Left ventricle myocardium inferior (tissue), 1 donor: ENCODE data around the gene CRISPLD2. TPM values are rescaled to one million over a fixed set of nuclear protein-coding genes. Genes with fewer than 3 reads are reported as not detected.

Experiments
- DNase-seq: peaks from one replicate; pipeline ENCODE4 v3.0.0-alpha.2; 2020
- H3K27ac ChIP-seq: fragments of 200-600 bp; replicated peaks from 2 replicates; pipeline ENCODE4 v1.8.0; 2021
- H3K27me3 ChIP-seq: fragments of 200-600 bp; 2 replicates; pipeline ENCODE4 v1.8.0; 2021; ENCODE audit warnings: low read depth
- H3K36me3 ChIP-seq: fragments of 200-600 bp; 2 replicates; pipeline ENCODE4 v1.8.0; 2021
- H3K4me1 ChIP-seq: fragments of 200-600 bp; 2 replicates; pipeline ENCODE4 v1.8.0; 2021
- H3K4me3 ChIP-seq: fragments of 200-600 bp; 2 replicates; pipeline ENCODE4 v1.8.0; 2021; ENCODE audit warnings: mild to moderate bottlenecking, moderate library complexity
- H3K9me3 ChIP-seq: fragments of 200-600 bp; replicated peaks from 2 replicates; pipeline ENCODE4 v1.8.0; 2021
- intact Hi-C: fragments of 100-400 bp; cut with micrococcal nuclease; formaldehyde crosslinking; loops from one replicate; pipeline ENCODE4 v1.11.0; 2022
- total RNA-seq: library from RNA; stranded (reverse); fragmentation: NEBNext Ultra II Directional; extraction: Animal tissue kit (Norgen Biotek cat#: 25700); gene quantifications from one replicate; pipeline ENCODE4 v1.2.1, GENCODE V29; 2021
- TF ChIP-seq, protein P1 (sequence below): fragments of 200-600 bp; IDR thresholded peaks from 2 replicates; pipeline ENCODE4 v1.8.0; 2021; ENCODE audit warnings: antibody characterized with exemption, mild to moderate bottlenecking, borderline replicate concordance
- donor health status: DM: no; HTN: yes; CAD: no; lungs with severe emphysema.

CRISPLD2 gene
- total RNA-seq, 1 donor from 2014 or later, result 12.8 TPM

DNA sequence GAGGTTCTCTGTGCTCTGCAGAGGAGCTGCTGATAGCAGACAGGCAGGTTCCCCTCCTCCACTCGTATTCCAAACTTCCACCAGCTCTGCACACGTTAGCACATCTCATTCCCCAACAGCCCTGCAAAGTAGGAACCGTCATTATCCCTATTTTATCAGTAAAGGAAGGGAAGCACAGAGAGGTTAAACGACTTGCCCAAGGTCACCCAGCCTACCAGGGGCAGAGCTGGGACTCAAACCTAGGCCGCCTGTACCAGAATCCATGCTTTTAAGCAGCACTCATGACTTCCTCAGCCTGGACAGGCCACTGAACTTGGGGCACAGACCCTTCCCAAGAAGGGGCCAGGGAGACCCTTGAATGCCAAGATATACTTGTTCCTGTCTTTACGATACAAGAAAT is 75.2 kb downstream of the CRISPLD2 start:
- H3K4me3 ChIP-seq, result no peak overlapping the region
- intact Hi-C loops, result no loop called here
- H3K36me3 ChIP-seq, result peaks cover 40% of the 10 kb centered on the region
- H3K27me3 ChIP-seq, result peaks cover 49% of the 10 kb centered on the region
- TF ChIP-seq, protein P1, sequence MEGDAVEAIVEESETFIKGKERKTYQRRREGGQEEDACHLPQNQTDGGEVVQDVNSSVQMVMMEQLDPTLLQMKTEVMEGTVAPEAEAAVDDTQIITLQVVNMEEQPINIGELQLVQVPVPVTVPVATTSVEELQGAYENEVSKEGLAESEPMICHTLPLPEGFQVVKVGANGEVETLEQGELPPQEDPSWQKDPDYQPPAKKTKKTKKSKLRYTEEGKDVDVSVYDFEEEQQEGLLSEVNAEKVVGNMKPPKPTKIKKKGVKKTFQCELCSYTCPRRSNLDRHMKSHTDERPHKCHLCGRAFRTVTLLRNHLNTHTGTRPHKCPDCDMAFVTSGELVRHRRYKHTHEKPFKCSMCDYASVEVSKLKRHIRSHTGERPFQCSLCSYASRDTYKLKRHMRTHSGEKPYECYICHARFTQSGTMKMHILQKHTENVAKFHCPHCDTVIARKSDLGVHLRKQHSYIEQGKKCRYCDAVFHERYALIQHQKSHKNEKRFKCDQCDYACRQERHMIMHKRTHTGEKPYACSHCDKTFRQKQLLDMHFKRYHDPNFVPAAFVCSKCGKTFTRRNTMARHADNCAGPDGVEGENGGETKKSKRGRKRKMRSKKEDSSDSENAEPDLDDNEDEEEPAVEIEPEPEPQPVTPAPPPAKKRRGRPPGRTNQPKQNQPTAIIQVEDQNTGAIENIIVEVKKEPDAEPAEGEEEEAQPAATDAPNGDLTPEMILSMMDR, result no peak
- peaks cover 14% of the 10 kb centered on the region for H3K4me1 ChIP-seq
- H3K9me3 ChIP-seq, result peaks cover 6% of the 10 kb centered on the region
- no peak overlapping the region for H3K27ac ChIP-seq
- DNase-seq, result no peak

DNA sequence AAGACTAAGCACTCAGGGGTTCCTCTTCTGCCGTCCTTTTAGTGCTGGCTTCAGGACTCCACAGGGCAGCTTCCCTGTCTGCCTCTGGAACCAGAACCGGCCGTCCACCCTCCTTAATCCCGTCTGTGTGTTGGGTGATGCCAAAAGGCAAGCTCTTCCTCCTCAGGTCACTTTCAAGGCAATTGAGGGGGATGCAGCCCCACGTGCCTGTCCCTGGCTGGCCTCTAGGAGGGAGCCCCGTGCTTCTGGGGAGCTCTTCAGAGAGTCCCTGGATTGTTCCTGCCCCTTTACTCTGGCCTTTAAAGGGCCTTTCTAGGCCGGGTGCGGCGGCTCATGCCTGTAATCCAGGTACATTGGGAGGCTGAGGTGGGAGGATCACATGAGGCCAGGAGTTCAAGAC is 77.1 kb downstream of the CRISPLD2 start:
- TF ChIP-seq, protein P1, result no peak
- DNase-seq, result no peak
- Histone ChIP-seq H3K4me1 (peaks cover 4% of the 10 kb centered on the region), H3K9me3 (peaks cover 6% of the 10 kb centered on the region), H3K36me3 (peaks cover 32% of the 10 kb centered on the region), H3K27ac (no peak overlapping the region), H3K4me3 (no peak overlapping the region), H3K27me3 (peaks cover 35% of the 10 kb centered on the region)
- intact Hi-C loops, result no loop called here

DNA sequence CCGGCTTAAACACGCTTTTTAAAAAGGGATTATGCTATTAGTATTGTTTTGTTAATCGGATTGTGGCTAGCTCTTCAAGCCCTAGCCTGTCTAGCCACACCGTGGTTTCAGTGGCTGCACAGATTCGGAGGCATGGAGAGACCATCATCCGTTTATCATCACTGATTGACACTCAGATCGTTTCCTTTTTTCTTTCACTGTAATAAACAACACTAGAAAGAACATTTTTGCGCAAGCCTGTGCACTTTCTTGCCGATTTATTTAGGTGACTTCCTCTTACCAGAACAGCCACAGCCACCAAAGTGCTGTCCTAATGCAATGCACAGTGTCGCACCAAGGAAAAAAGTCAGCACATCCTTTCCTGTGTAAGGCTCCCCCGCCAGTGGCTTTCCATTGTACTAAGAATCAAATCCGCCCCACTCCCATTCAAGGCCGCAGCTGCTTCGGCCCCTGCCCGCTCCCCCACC is 78.2 kb downstream of the CRISPLD2 start:
- no peak for DNase-seq
- H3K36me3 ChIP-seq, result peaks cover 23% of the 10 kb centered on the region
- intact Hi-C loops, result no loop called here

DNA sequence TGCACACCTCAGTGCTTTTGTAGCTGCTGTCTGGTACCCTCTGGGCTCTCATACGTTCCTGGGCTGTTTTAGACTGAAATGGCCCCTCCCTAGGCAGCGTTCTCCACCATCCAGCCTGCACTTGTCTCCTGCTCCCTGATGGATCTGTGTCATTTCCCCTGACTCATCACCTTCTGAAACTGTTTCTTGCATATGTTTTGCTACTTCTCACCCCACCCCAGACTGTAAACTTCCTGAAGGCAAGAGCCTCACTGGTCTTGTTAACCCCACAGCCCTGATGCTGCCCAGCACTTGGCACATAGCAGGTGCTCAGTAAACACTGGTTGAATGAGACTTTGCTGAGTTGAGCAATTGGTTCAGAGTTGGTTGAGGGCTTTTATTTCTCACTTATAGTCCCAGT is 78.7 kb downstream of the CRISPLD2 start:
- H3K27me3 ChIP-seq, result peaks cover 19% of the 10 kb centered on the region
- peaks cover 19% of the 10 kb centered on the region for H3K36me3 ChIP-seq
- intact Hi-C loops, result no loop called here
- H3K27ac ChIP-seq, result peak overlapping the region; percentile 48
- no peak overlapping the region for H3K4me3 ChIP-seq
- DNase-seq, result no peak
- TF ChIP-seq, protein P1, result no peak
- peaks cover 6% of the 10 kb centered on the region for H3K9me3 ChIP-seq
- H3K4me1 ChIP-seq, result no peaks in the 10 kb centered on the region

More for the DNA sequence above, 78.2 kb downstream of the CRISPLD2 start:
- H3K9me3 ChIP-seq, result peaks cover 6% of the 10 kb centered on the region
- TF ChIP-seq, protein P1, result no peak
- no peak overlapping the region for H3K4me3 ChIP-seq
- peak overlapping the region; percentile 48 for H3K27ac ChIP-seq
- H3K27me3 ChIP-seq, result peaks cover 24% of the 10 kb centered on the region
- H3K4me1 ChIP-seq, result no peaks in the 10 kb centered on the region

DNA sequence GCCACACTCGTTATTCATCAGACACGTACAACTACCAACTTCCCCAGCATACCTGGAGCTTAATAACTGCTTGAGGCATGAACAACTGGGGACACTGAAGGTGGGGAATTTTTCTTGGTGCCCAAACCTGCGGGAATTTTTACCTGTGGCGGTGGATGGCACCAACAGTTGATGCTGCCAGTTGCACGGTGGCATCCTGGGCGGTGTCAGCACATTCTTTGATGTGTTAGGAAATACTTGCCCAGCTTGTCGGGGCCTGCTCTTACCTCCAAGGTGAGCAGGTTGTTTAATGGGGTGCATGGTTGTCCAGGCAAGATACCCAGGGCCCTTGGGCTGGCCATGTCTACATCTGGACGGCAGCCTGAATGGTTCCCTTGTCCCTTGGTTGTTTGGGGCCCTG is 79.6 kb downstream of the CRISPLD2 start:
- Histone ChIP-seq H3K36me3 (peaks cover 10% of the 10 kb centered on the region), H3K27me3 (peaks cover 12% of the 10 kb centered on the region), H3K27ac (no peak overlapping the region), H3K9me3 (no peaks in the 10 kb centered on the region), H3K4me1 (no peaks in the 10 kb centered on the region), H3K4me3 (no peak overlapping the region)
- DNase-seq, result no peak
- intact Hi-C loops, result no loop called here
- TF ChIP-seq, protein P1, result no peak
